H9 (cell line): ENCODE data around the gene CASP8AP2. TPM values are rescaled to one million over a fixed set of nuclear protein-coding genes. Genes with fewer than 3 reads are reported as not detected.

Source experiments
- DNase-seq: peaks from one replicate; pipeline ENCODE4 v3.0.0-alpha.2; 2017
- H2AFZ ChIP-seq: one replicate; pipeline ENCODE4 v1.6.1; 2013; ENCODE audit warnings: mild to moderate bottlenecking, low read length, control low read depth, moderate library complexity
- H2AK5ac ChIP-seq: 2 replicates; pipeline ENCODE4 v1.6.1; 2013; ENCODE audit warnings: low read length, control low read depth, mixed read lengths; ENCODE audit not compliant: insufficient read length
- H2BK120ac ChIP-seq: one replicate; pipeline ENCODE4 v1.6.1; 2013; ENCODE audit warnings: low read depth, mild to moderate bottlenecking, low read length, control low read depth, inconsistent platforms; ENCODE audit not compliant: poor library complexity, severe bottlenecking
- H2BK12ac ChIP-seq: 2 replicates; pipeline ENCODE4 v1.6.1; 2013; ENCODE audit warnings: low read length, control low read depth, mixed read lengths, low read depth; ENCODE audit not compliant: insufficient read length
- H2BK15ac ChIP-seq: 2 replicates; pipeline ENCODE4 v1.6.1; 2013; ENCODE audit warnings: low read depth, low read length, control low read depth
- H2BK20ac ChIP-seq: one replicate; pipeline ENCODE4 v1.6.1; 2013; ENCODE audit warnings: low read depth, mild to moderate bottlenecking, low read length, control low read depth, inconsistent platforms; ENCODE audit not compliant: poor library complexity, severe bottlenecking
- H2BK5ac ChIP-seq: 2 replicates; pipeline ENCODE4 v1.6.1; 2013; ENCODE audit warnings: low read length, control low read depth, mixed read lengths; ENCODE audit not compliant: insufficient read length
- H3K14ac ChIP-seq: 2 replicates; pipeline ENCODE4 v1.6.1; 2013; ENCODE audit warnings: low read length, control low read depth; ENCODE audit not compliant: insufficient read depth
- H3K18ac ChIP-seq: 2 replicates; pipeline ENCODE4 v1.6.1; 2013; ENCODE audit warnings: low read depth, mild to moderate bottlenecking, mixed read lengths, low read length, control low read depth; ENCODE audit not compliant: insufficient read length
- H3K23ac ChIP-seq: 2 replicates; pipeline ENCODE4 v1.6.1; 2013; ENCODE audit warnings: low read length, control low read depth, mixed read lengths, low read depth; ENCODE audit not compliant: insufficient read length
- H3K23me2 ChIP-seq: 2 replicates; pipeline ENCODE4 v1.6.1; 2013; ENCODE audit warnings: low read depth, mild to moderate bottlenecking, mixed read lengths, low read length, control low read depth; ENCODE audit not compliant: insufficient read length, poor library complexity, severe bottlenecking
- H3K27ac ChIP-seq: 2 replicates; pipeline ENCODE4 v1.5.1; 2013; ENCODE audit warnings: low read length, control low read depth, mixed read lengths, low read depth; ENCODE audit not compliant: insufficient read length
- H3K27me3 ChIP-seq: 2 replicates; pipeline ENCODE4 v1.6.1; 2013; ENCODE audit warnings: low read length, control low read depth, inconsistent platforms; ENCODE audit not compliant: insufficient read depth
- H3K4ac ChIP-seq: 2 replicates; pipeline ENCODE4 v1.6.1; 2013; ENCODE audit warnings: low read depth, mild to moderate bottlenecking, control low read depth, inconsistent platforms, low read length, moderate library complexity
- H3K4me1 ChIP-seq: 2 replicates; pipeline ENCODE4 v1.6.1; 2013; ENCODE audit warnings: low read length, control low read depth, inconsistent platforms; ENCODE audit not compliant: insufficient read depth
- H3K4me2 ChIP-seq: 2 replicates; pipeline ENCODE4 v1.6.1; 2013; ENCODE audit warnings: low read length, control low read depth, mixed read lengths; ENCODE audit not compliant: insufficient read length, insufficient read depth
- H3K56ac ChIP-seq: 2 replicates; pipeline ENCODE4 v1.6.1; 2013; ENCODE audit warnings: low read depth, mild to moderate bottlenecking, mixed read lengths, low read length, control low read depth; ENCODE audit not compliant: insufficient read length
- H3K79me1 ChIP-seq: 2 replicates; pipeline ENCODE4 v1.6.1; 2013; ENCODE audit warnings: low read depth, mild to moderate bottlenecking, moderate library complexity, low read length, control low read depth, inconsistent platforms; ENCODE audit not compliant: insufficient read depth, poor library complexity, severe bottlenecking
- H3K79me2 ChIP-seq: 2 replicates; pipeline ENCODE4 v1.6.1; 2013; ENCODE audit warnings: low read length, control low read depth, inconsistent platforms; ENCODE audit not compliant: insufficient read depth
- H3K9ac ChIP-seq: 2 replicates; pipeline ENCODE4 v1.6.1; 2013; ENCODE audit warnings: low read length, control low read depth, mixed read lengths; ENCODE audit not compliant: insufficient read length; ENCODE audit errors: extremely low read depth
- H3K9me3 ChIP-seq: one replicate; pipeline ENCODE4 v1.6.1; 2013; ENCODE audit warnings: low read depth, low read length, inconsistent platforms; ENCODE audit not compliant: control insufficient read depth
- H3T11ph ChIP-seq: one replicate; pipeline ENCODE4 v1.6.1; 2013; ENCODE audit warnings: mild to moderate bottlenecking, low read length, control low read depth, inconsistent platforms
- H4K20me1 ChIP-seq: one replicate; pipeline ENCODE4 v1.6.1; 2013; ENCODE audit not compliant: control insufficient read depth, insufficient read length, insufficient read depth
- H4K5ac ChIP-seq: 2 replicates; pipeline ENCODE4 v1.6.1; 2013; ENCODE audit warnings: low read depth, mild to moderate bottlenecking, mixed read lengths, low read length, control low read depth; ENCODE audit not compliant: insufficient read length
- H4K8ac ChIP-seq: replicated peaks from 2 replicates; pipeline ENCODE4 v1.6.1; 2013; ENCODE audit warnings: low read length, control low read depth, mixed read lengths, low read depth; ENCODE audit not compliant: insufficient read length
- H4K91ac ChIP-seq: 2 replicates; pipeline ENCODE4 v1.6.1; 2013; ENCODE audit warnings: low read depth, mild to moderate bottlenecking, moderate library complexity, mixed read lengths, low read length, control low read depth; ENCODE audit not compliant: insufficient read length
- H3K27ac Mint-ChIP-seq, 3 experiments: 2 replicates in 2 of 3; 3 replicates in 1 of 3; pipeline ENCODE4 v1.8.0; 2020 to 2021; ENCODE audit warnings: mixed read lengths in 3 of 3, mild to moderate bottlenecking in 1 of 3, moderate library complexity in 1 of 3
- H3K27me3 Mint-ChIP-seq: 2 replicates; pipeline ENCODE4 v1.8.0; 2021; ENCODE audit warnings: low read depth, mild to moderate bottlenecking, moderate library complexity, mixed read lengths
- H3K36me3 Mint-ChIP-seq, 3 experiments: 2 replicates in 2 of 3; 3 replicates in 1 of 3; pipeline ENCODE4 v1.8.0; 2020 to 2021; ENCODE audit warnings: low read depth in 3 of 3, mixed read lengths in 3 of 3; ENCODE audit not compliant: insufficient read depth in 1 of 3
- H3K4me1 Mint-ChIP-seq, 2 experiments: 2 replicates each; pipeline ENCODE4 v1.8.0; 2020; ENCODE audit warnings: mixed read lengths in 2 of 2
- H3K4me3 Mint-ChIP-seq, 2 experiments: 2 replicates in 1 of 2; 3 replicates in 1 of 2; pipeline ENCODE4 v1.8.0; 2020 to 2021; ENCODE audit warnings: mild to moderate bottlenecking in 2 of 2, mixed read lengths in 2 of 2, moderate library complexity in 1 of 2
- H3K9me3 Mint-ChIP-seq, 2 experiments: 2 replicates in 1 of 2; 3 replicates in 1 of 2; pipeline ENCODE4 v1.8.0; 2020; ENCODE audit warnings: mild to moderate bottlenecking in 2 of 2, mixed read lengths in 2 of 2, moderate library complexity in 1 of 2
- WGBS: extraction: QIAGEN DNeasy Blood & Tissue Kit; methylation state at CpG from one replicate; pipeline ENCODE4 v1.1.7; 2013; ENCODE audit warnings: missing lambda C conversion rate, low lambda C conversion rate, mixed read lengths; ENCODE audit not compliant: insufficient read length; ENCODE audit errors: extremely low coverage; 5-methylcytosine and 5-hydroxymethylcytosine counted together
- total RNA-seq: library from RNA; stranded (reverse); gene quantifications from 2 replicates; pipeline ENCODE4 v1.2.1, GENCODE V29; 2021
- TF ChIP-seq, protein P1 (sequence below): fragments of 200-600 bp; sonication (generic); conservative IDR thresholded peaks from 3 replicates; pipeline ENCODE4 v1.8.0; 2021; ENCODE audit warnings: antibody characterized with exemption, mild to moderate bottlenecking

The CASP8AP2 gene
- total RNA-seq, 1 experiment from 2014 or later: 33.6 TPM

DNA sequence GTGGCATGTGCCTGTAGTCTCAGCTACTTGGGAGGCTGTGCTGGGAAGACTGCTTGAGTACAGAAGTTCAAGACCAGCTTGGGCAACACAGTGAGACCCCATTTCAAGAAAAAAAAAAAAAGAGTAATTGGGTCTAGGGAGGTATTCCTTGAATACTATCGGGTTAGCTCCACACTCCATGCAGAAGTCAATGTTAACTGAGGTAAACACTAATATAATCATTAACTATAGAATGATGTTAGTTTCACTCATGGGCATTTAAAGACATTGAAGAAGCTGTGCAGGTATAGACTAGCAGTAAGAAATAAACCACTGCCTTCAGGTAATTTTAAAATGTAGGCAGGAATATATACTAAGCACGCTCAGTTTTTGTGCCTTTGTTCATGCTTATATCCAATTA, 42.7 kb upstream of the CASP8AP2 start:
- Histone ChIP-seq H3K27ac (no peak overlapping the region), H3K27me3 (no peaks in the 10 kb centered on the region), H2BK5ac (no peak overlapping the region), H3K4ac (no peak overlapping the region), H3K23me2 (no peaks in the 10 kb centered on the region), H2AFZ (no peak overlapping the region), H4K91ac (no peak overlapping the region), H3K23ac (no peak overlapping the region), H2BK12ac (no peak overlapping the region), H4K8ac (no peak overlapping the region), H3K79me1 (peaks cover 3% of the 10 kb centered on the region), H3K79me2 (no peaks in the 10 kb centered on the region), H2BK20ac (no peak overlapping the region), H3K9ac (no peak overlapping the region), H3K56ac (no peak overlapping the region), H3K14ac (no peak overlapping the region), H3T11ph (no peak overlapping the region), H4K20me1 (no peaks in the 10 kb centered on the region), H3K4me2 (no peak overlapping the region), H2BK120ac (no peak overlapping the region), H3K9me3 (no peaks in the 10 kb centered on the region), H4K5ac (no peak overlapping the region), H3K4me1 (no peaks in the 10 kb centered on the region), H2AK5ac (no peak overlapping the region), H3K18ac (no peak overlapping the region), H2BK15ac (no peak overlapping the region)
- H3K36me3 Mint-ChIP-seq: peaks cover 71 to 84% (median 83%) of the 10 kb centered on the region in 3 experiments
- no peak overlapping the region for H3K4me3 Mint-ChIP-seq
- TF ChIP-seq, protein P1, sequence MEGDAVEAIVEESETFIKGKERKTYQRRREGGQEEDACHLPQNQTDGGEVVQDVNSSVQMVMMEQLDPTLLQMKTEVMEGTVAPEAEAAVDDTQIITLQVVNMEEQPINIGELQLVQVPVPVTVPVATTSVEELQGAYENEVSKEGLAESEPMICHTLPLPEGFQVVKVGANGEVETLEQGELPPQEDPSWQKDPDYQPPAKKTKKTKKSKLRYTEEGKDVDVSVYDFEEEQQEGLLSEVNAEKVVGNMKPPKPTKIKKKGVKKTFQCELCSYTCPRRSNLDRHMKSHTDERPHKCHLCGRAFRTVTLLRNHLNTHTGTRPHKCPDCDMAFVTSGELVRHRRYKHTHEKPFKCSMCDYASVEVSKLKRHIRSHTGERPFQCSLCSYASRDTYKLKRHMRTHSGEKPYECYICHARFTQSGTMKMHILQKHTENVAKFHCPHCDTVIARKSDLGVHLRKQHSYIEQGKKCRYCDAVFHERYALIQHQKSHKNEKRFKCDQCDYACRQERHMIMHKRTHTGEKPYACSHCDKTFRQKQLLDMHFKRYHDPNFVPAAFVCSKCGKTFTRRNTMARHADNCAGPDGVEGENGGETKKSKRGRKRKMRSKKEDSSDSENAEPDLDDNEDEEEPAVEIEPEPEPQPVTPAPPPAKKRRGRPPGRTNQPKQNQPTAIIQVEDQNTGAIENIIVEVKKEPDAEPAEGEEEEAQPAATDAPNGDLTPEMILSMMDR: no peak
- no peaks in the 10 kb centered on the region for H3K4me1 Mint-ChIP-seq
- WGBS: no CpG with 5 or more reads among the region's 2 CpGs
- no peak for DNase-seq
- H3K27ac Mint-ChIP-seq: no peak overlapping the region
- H3K9me3 Mint-ChIP-seq: peaks cover 2 to 5% of the 10 kb centered on the region in 2 experiments; a peak in 2 of 5 replicates
- no peaks in the 10 kb centered on the region for H3K27me3 Mint-ChIP-seq
